GM19463 (cell line): ENCODE measurements around the gene RGMB.

Source experiments
- ATAC-seq: cut with Tn5 transposase; IDR thresholded peaks from one replicate; pipeline ENCODE4 v1.9.1; 2021; ENCODE audit warnings: mild to moderate bottlenecking, moderate library complexity; ENCODE audit not compliant: unreplicated experiment

The RGMB gene

GRCh38 chr5:98825582-98826375 is 52.3 kb downstream of the RGMB start:
- ATAC-seq = peak; percentile 63

- ATAC-seq = peak; percentile 36
Observed at GRCh38 chr5:98827161-98827560, 53.7 kb downstream of the RGMB start.

GRCh38 chr5:98827588-98828284 is 54.3 kb downstream of the RGMB start:
- ATAC-seq = no peak

- ATAC-seq = no peak
Observed at GRCh38 chr5:98836175-98836574, 62.7 kb downstream of the RGMB start.

- ATAC-seq = peak; percentile 78
Observed at GRCh38 chr5:98839469-98840383, 66.3 kb downstream of the RGMB start.

- ATAC-seq = no peak
Observed at GRCh38 chr5:98840946-98841345, 67.5 kb downstream of the RGMB start.

GRCh38 chr5:98843481-98843880 is 70.0 kb downstream of the RGMB start:
- no peak for ATAC-seq

- no peak for ATAC-seq
Observed at GRCh38 chr5:98844865-98845264, 71.4 kb downstream of the RGMB start.

- ATAC-seq = no peak
Observed at GRCh38 chr5:98845878-98846277, 72.4 kb downstream of the RGMB start.
